HCT116 (cell line): ENCODE measurements around the gene TM4SF20. TPM values are rescaled to one million over a fixed set of nuclear protein-coding genes. Genes with fewer than 3 reads are reported as not detected.

Experiments
- ATAC-seq: fragments of 200-7000 bp; cut with Tn5 transposase; 2 replicates; pipeline ENCODE4 v1.9.1; 2020; ENCODE audit warnings: mild to moderate bottlenecking, moderate library complexity
- BruUV-seq: library from RNA; stranded (reverse); fragments of 400-500 nt; replicated peaks from 2 replicates; lab custom pipeline; 2021; lab: Mats Ljungman, UMichigan
- CTCF ChIA-PET: fragments of 300-600 bp; sonication (Branson Sonifier 250); formaldehyde crosslinking; loops from one replicate; lab custom pipeline; 2021; ENCODE audit warnings: antibody characterized with exemption; lab: Charles Lee
- POLR2A ChIA-PET: fragments of 300-600, 350-600 bp; sonication (Branson Sonifier 250); formaldehyde crosslinking; loops from one replicate; lab custom pipeline; 2021; ENCODE audit warnings: antibody characterized with exemption; lab: Charles Lee
- RAD21 ChIA-PET, 2 experiments: fragments of 300-600 bp; sonication (Branson Sonifier 250); formaldehyde crosslinking; loops; one replicate each; lab custom pipeline; 2023; ENCODE audit warnings: low total read pairs in 2 of 2; ENCODE audit not compliant: uncharacterized antibody in 2 of 2, unreplicated experiment in 2 of 2, low non-redundant PET in 1 of 2; lab: Charles Lee
- DNase-seq: peaks from one replicate; pipeline ENCODE4 v3.0.0-alpha.2; 2010; ENCODE audit warnings: low read depth, low spot score
- H2AFZ ChIP-seq: fragments of 200-600 bp; shearing (Covaris generic), sonication (generic); 2 replicates; pipeline ENCODE4 v1.6.1; 2017; ENCODE audit warnings: low read depth, mixed run types, mixed read lengths, antibody characterized with exemption, low read length; ENCODE audit not compliant: poor library complexity, severe bottlenecking
- H3K27ac ChIP-seq: 2 replicates; pipeline ENCODE4 v1.5.1; 2012; ENCODE audit warnings: low read depth, low read length
- H3K27me3 ChIP-seq: fragments of 200-600 bp; sonication (generic); 2 replicates; pipeline ENCODE4 v1.6.1; 2016; ENCODE audit warnings: mixed run types, low read length, mixed read lengths; ENCODE audit not compliant: insufficient read depth
- H3K36me3 ChIP-seq, 2 experiments: fragments of 200-500 bp in 1 of 2; fragments of 200-600 bp in 1 of 2; sonication (Bioruptor generic) in 1 of 2; sonication (generic) in 1 of 2; 2 replicates each; pipeline versions ENCODE4 v1.5.1 to v1.6.1; 2014 to 2016; ENCODE audit warnings: low read length in 2 of 2, inconsistent platforms in 1 of 2, mixed read lengths in 1 of 2, mixed run types in 1 of 2; ENCODE audit not compliant: insufficient read depth in 2 of 2, control insufficient read depth in 1 of 2
- H3K4me1 ChIP-seq, 2 experiments: fragments of 200-600 bp in 1 of 2; sonication (generic) in 1 of 2; 2 replicates each; pipeline versions ENCODE4 v1.5.1 to v1.6.1; 2012 to 2017; ENCODE audit warnings: low read length in 2 of 2, inconsistent platforms in 1 of 2, mild to moderate bottlenecking in 1 of 2, mixed read lengths in 1 of 2, mixed run types in 1 of 2, moderate library complexity in 1 of 2; ENCODE audit not compliant: insufficient read depth in 2 of 2, control insufficient read depth in 1 of 2
- H3K4me2 ChIP-seq: fragments of 200-600 bp; sonication (generic); 2 replicates; pipeline ENCODE4 v1.6.1; 2017; ENCODE audit warnings: mixed run types, low read length, mixed read lengths
- H3K4me3 ChIP-seq, 2 experiments: fragments of 200-600 bp in 1 of 2; sonication (generic) in 1 of 2; replicated peaks in 1 of 2; 2 replicates each; pipeline ENCODE4 v1.5.1; 2011 to 2016; ENCODE audit warnings: low read length in 2 of 2, control low read depth in 1 of 2, low read depth in 1 of 2, mild to moderate bottlenecking in 1 of 2, mixed read lengths in 1 of 2, mixed run types in 1 of 2
- H3K79me2 ChIP-seq: fragments of 200-600 bp; sonication (generic); 2 replicates; pipeline ENCODE4 v1.6.1; 2017; ENCODE audit warnings: mild to moderate bottlenecking, mixed run types, low read length, moderate library complexity, mixed read lengths; ENCODE audit not compliant: insufficient read depth
- H3K9ac ChIP-seq: fragments of 200-600 bp; sonication (generic); 2 replicates; pipeline ENCODE4 v1.6.1; 2016; ENCODE audit warnings: low read length, mixed read lengths
- H3K9me2 ChIP-seq: fragments of 200-600 bp; sonication (generic), shearing (Covaris generic); 2 replicates; pipeline ENCODE4 v1.6.1; 2017; ENCODE audit warnings: mixed run types, mild to moderate bottlenecking, moderate library complexity; ENCODE audit not compliant: insufficient read depth
- H3K9me3 ChIP-seq, 2 experiments: fragments of 200-500 bp in 1 of 2; fragments of 200-600 bp in 1 of 2; sonication (Bioruptor generic) in 1 of 2; sonication (generic) in 1 of 2; 2 replicates each; pipeline ENCODE4 v1.6.1; 2014 to 2017; ENCODE audit warnings: low read length in 2 of 2, mixed read lengths in 2 of 2, inconsistent platforms in 1 of 2, low read depth in 1 of 2, mild to moderate bottlenecking in 1 of 2, mixed run types in 1 of 2, moderate library complexity in 1 of 2; ENCODE audit not compliant: control insufficient read depth in 1 of 2, insufficient read depth in 1 of 2
- H4K20me1 ChIP-seq: fragments of 200-600 bp; sonication (generic), shearing (Covaris generic); 2 replicates; pipeline ENCODE4 v1.6.1; 2017; ENCODE audit warnings: mixed run types, mild to moderate bottlenecking, moderate library complexity; ENCODE audit not compliant: insufficient read depth
- CEBPB ChIP-seq: IDR thresholded peaks from 2 replicates; pipeline ENCODE4 v1.6.1; 2012; ENCODE audit warnings: low read depth
- CTCF ChIP-seq, 3 experiments: fragments of 200-600 bp in 1 of 3; sonication (generic) in 1 of 3; IDR thresholded peaks in 2 of 3; conservative IDR thresholded peaks in 1 of 3; 2 replicates each; pipeline ENCODE4 v1.5.1; 2012 to 2017; ENCODE audit warnings: low read depth in 2 of 3, low read length in 2 of 3, antibody characterized with exemption in 1 of 3, borderline replicate concordance in 1 of 3, control low read depth in 1 of 3, mild to moderate bottlenecking in 1 of 3, mixed read lengths in 1 of 3, mixed run types in 1 of 3, moderate library complexity in 1 of 3; ENCODE audit not compliant: insufficient read depth in 1 of 3
- POLR2AphosphoS5 ChIP-seq: IDR thresholded peaks from 2 replicates; pipeline ENCODE4 v1.6.1; 2011; ENCODE audit warnings: mild to moderate bottlenecking, low read depth, low read length, moderate library complexity
- ZBTB33 ChIP-seq: IDR thresholded peaks from 2 replicates; pipeline ENCODE4 v1.6.1; 2011; ENCODE audit warnings: mild to moderate bottlenecking, low read length, moderate library complexity; ENCODE audit not compliant: insufficient replicate concordance; ENCODE audit errors: extremely low read depth
- ZFX ChIP-seq: fragments of 450-650 bp; IDR thresholded peaks from 2 replicates; pipeline ENCODE4 v1.6.1; 2017
- intact Hi-C: fragments of 100-400 bp; cut with micrococcal nuclease; formaldehyde crosslinking; loops from 2 replicates; pipeline ENCODE4 v1.10.0; 2022
- total RNA-seq: library from RNA; stranded (reverse); gene quantifications from one replicate; pipeline ENCODE4 v1.2.1, GENCODE V29; 2021; ENCODE audit not compliant: unreplicated experiment

Gene TM4SF20
- total RNA-seq, 1 experiment from 2014 or later = not detected

- TF ChIP-seq CTCF (IDR thresholded peaks at IDR 0.05 in 2 of 3, conservative IDR thresholded peaks at IDR 0.05 in 1 of 3; ENCODE audit: borderline replicate concordance in 1 of 3, insufficient read depth in 1 of 3, low read depth in 2 of 3, low read length in 2 of 3) (no peak), POLR2AphosphoS5 (no peak)
Observed at GRCh38 chr2:227367427-227367795, 11.7 kb downstream of the TM4SF20 start (continued).

GRCh38 chr2:227366769-227367426 is 12.2 kb downstream of the TM4SF20 start:
- Histone ChIP-seq H3K4me2 (no peak overlapping the region), H3K79me2 (no peaks in the 10 kb centered on the region), H2AFZ (no peak overlapping the region), H4K20me1 (no peaks in the 10 kb centered on the region), H3K27me3 (no peaks in the 10 kb centered on the region), H3K4me3 (no peak overlapping the region), H3K9me2 (no peaks in the 10 kb centered on the region), H3K9ac (no peak overlapping the region), H3K27ac (no peak overlapping the region), H3K4me1 (no peaks in the 10 kb centered on the region), H3K9me3 (no peaks in the 10 kb centered on the region), H3K36me3 (no peaks in the 10 kb centered on the region)
- CTCF ChIA-PET = no interaction called here
- no peak for ATAC-seq
- RAD21 ChIA-PET = no interaction called here
- POLR2A ChIA-PET = no interaction called here
- TF ChIP-seq ZFX (no peak), CTCF (IDR thresholded peaks at IDR 0.05 in 2 of 3, conservative IDR thresholded peaks at IDR 0.05 in 1 of 3; ENCODE audit: borderline replicate concordance in 1 of 3, insufficient read depth in 1 of 3, low read depth in 2 of 3, low read length in 2 of 3) (no peak), ZBTB33 (no peak), CEBPB (no peak)
- BruUV-seq = no TSS peak
- no peak for DNase-seq
- intact Hi-C loops = no loop called here
